H9 (cell line): ENCODE measurements around the gene NEAT1. TPM values are rescaled to one million over a fixed set of nuclear protein-coding genes. Genes with fewer than 3 reads are reported as not detected.

Experiments
- DNase-seq: peaks from one replicate; pipeline ENCODE4 v3.0.0-alpha.2; 2017
- H2AFZ ChIP-seq: one replicate; pipeline ENCODE4 v1.6.1; 2013; ENCODE audit warnings: mild to moderate bottlenecking, low read length, control low read depth, moderate library complexity
- H2AK5ac ChIP-seq: 2 replicates; pipeline ENCODE4 v1.6.1; 2013; ENCODE audit warnings: low read length, control low read depth, mixed read lengths; ENCODE audit not compliant: insufficient read length
- H2BK120ac ChIP-seq: one replicate; pipeline ENCODE4 v1.6.1; 2013; ENCODE audit warnings: low read depth, mild to moderate bottlenecking, low read length, control low read depth, inconsistent platforms; ENCODE audit not compliant: poor library complexity, severe bottlenecking
- H2BK12ac ChIP-seq: 2 replicates; pipeline ENCODE4 v1.6.1; 2013; ENCODE audit warnings: low read length, control low read depth, mixed read lengths, low read depth; ENCODE audit not compliant: insufficient read length
- H2BK15ac ChIP-seq: 2 replicates; pipeline ENCODE4 v1.6.1; 2013; ENCODE audit warnings: low read depth, low read length, control low read depth
- H2BK20ac ChIP-seq: one replicate; pipeline ENCODE4 v1.6.1; 2013; ENCODE audit warnings: low read depth, mild to moderate bottlenecking, low read length, control low read depth, inconsistent platforms; ENCODE audit not compliant: poor library complexity, severe bottlenecking
- H2BK5ac ChIP-seq: 2 replicates; pipeline ENCODE4 v1.6.1; 2013; ENCODE audit warnings: low read length, control low read depth, mixed read lengths; ENCODE audit not compliant: insufficient read length
- H3K14ac ChIP-seq: 2 replicates; pipeline ENCODE4 v1.6.1; 2013; ENCODE audit warnings: low read length, control low read depth; ENCODE audit not compliant: insufficient read depth
- H3K18ac ChIP-seq: 2 replicates; pipeline ENCODE4 v1.6.1; 2013; ENCODE audit warnings: low read depth, mild to moderate bottlenecking, mixed read lengths, low read length, control low read depth; ENCODE audit not compliant: insufficient read length
- H3K23ac ChIP-seq: 2 replicates; pipeline ENCODE4 v1.6.1; 2013; ENCODE audit warnings: low read length, control low read depth, mixed read lengths, low read depth; ENCODE audit not compliant: insufficient read length
- H3K23me2 ChIP-seq: 2 replicates; pipeline ENCODE4 v1.6.1; 2013; ENCODE audit warnings: low read depth, mild to moderate bottlenecking, mixed read lengths, low read length, control low read depth; ENCODE audit not compliant: insufficient read length, poor library complexity, severe bottlenecking
- H3K27ac ChIP-seq: 2 replicates; pipeline ENCODE4 v1.5.1; 2013; ENCODE audit warnings: low read length, control low read depth, mixed read lengths, low read depth; ENCODE audit not compliant: insufficient read length
- H3K27me3 ChIP-seq: 2 replicates; pipeline ENCODE4 v1.6.1; 2013; ENCODE audit warnings: low read length, control low read depth, inconsistent platforms; ENCODE audit not compliant: insufficient read depth
- H3K4ac ChIP-seq: 2 replicates; pipeline ENCODE4 v1.6.1; 2013; ENCODE audit warnings: low read depth, mild to moderate bottlenecking, control low read depth, inconsistent platforms, low read length, moderate library complexity
- H3K4me1 ChIP-seq: 2 replicates; pipeline ENCODE4 v1.6.1; 2013; ENCODE audit warnings: low read length, control low read depth, inconsistent platforms; ENCODE audit not compliant: insufficient read depth
- H3K4me2 ChIP-seq: 2 replicates; pipeline ENCODE4 v1.6.1; 2013; ENCODE audit warnings: low read length, control low read depth, mixed read lengths; ENCODE audit not compliant: insufficient read length, insufficient read depth
- H3K56ac ChIP-seq: 2 replicates; pipeline ENCODE4 v1.6.1; 2013; ENCODE audit warnings: low read depth, mild to moderate bottlenecking, mixed read lengths, low read length, control low read depth; ENCODE audit not compliant: insufficient read length
- H3K79me1 ChIP-seq: 2 replicates; pipeline ENCODE4 v1.6.1; 2013; ENCODE audit warnings: low read depth, mild to moderate bottlenecking, moderate library complexity, low read length, control low read depth, inconsistent platforms; ENCODE audit not compliant: insufficient read depth, poor library complexity, severe bottlenecking
- H3K79me2 ChIP-seq: 2 replicates; pipeline ENCODE4 v1.6.1; 2013; ENCODE audit warnings: low read length, control low read depth, inconsistent platforms; ENCODE audit not compliant: insufficient read depth
- H3K9ac ChIP-seq: 2 replicates; pipeline ENCODE4 v1.6.1; 2013; ENCODE audit warnings: low read length, control low read depth, mixed read lengths; ENCODE audit not compliant: insufficient read length; ENCODE audit errors: extremely low read depth
- H3K9me3 ChIP-seq: one replicate; pipeline ENCODE4 v1.6.1; 2013; ENCODE audit warnings: low read depth, low read length, inconsistent platforms; ENCODE audit not compliant: control insufficient read depth
- H3T11ph ChIP-seq: one replicate; pipeline ENCODE4 v1.6.1; 2013; ENCODE audit warnings: mild to moderate bottlenecking, low read length, control low read depth, inconsistent platforms
- H4K20me1 ChIP-seq: one replicate; pipeline ENCODE4 v1.6.1; 2013; ENCODE audit not compliant: control insufficient read depth, insufficient read length, insufficient read depth
- H4K5ac ChIP-seq: 2 replicates; pipeline ENCODE4 v1.6.1; 2013; ENCODE audit warnings: low read depth, mild to moderate bottlenecking, mixed read lengths, low read length, control low read depth; ENCODE audit not compliant: insufficient read length
- H4K8ac ChIP-seq: replicated peaks from 2 replicates; pipeline ENCODE4 v1.6.1; 2013; ENCODE audit warnings: low read length, control low read depth, mixed read lengths, low read depth; ENCODE audit not compliant: insufficient read length
- H4K91ac ChIP-seq: 2 replicates; pipeline ENCODE4 v1.6.1; 2013; ENCODE audit warnings: low read depth, mild to moderate bottlenecking, moderate library complexity, mixed read lengths, low read length, control low read depth; ENCODE audit not compliant: insufficient read length
- H3K27ac Mint-ChIP-seq, 3 experiments: 2 replicates in 2 of 3; 3 replicates in 1 of 3; pipeline ENCODE4 v1.8.0; 2020 to 2021; ENCODE audit warnings: mixed read lengths in 3 of 3, mild to moderate bottlenecking in 1 of 3, moderate library complexity in 1 of 3
- H3K27me3 Mint-ChIP-seq: 2 replicates; pipeline ENCODE4 v1.8.0; 2021; ENCODE audit warnings: low read depth, mild to moderate bottlenecking, moderate library complexity, mixed read lengths
- H3K36me3 Mint-ChIP-seq, 3 experiments: 2 replicates in 2 of 3; 3 replicates in 1 of 3; pipeline ENCODE4 v1.8.0; 2020 to 2021; ENCODE audit warnings: low read depth in 3 of 3, mixed read lengths in 3 of 3; ENCODE audit not compliant: insufficient read depth in 1 of 3
- H3K4me1 Mint-ChIP-seq, 2 experiments: 2 replicates each; pipeline ENCODE4 v1.8.0; 2020; ENCODE audit warnings: mixed read lengths in 2 of 2
- H3K4me3 Mint-ChIP-seq, 2 experiments: 2 replicates in 1 of 2; 3 replicates in 1 of 2; pipeline ENCODE4 v1.8.0; 2020 to 2021; ENCODE audit warnings: mild to moderate bottlenecking in 2 of 2, mixed read lengths in 2 of 2, moderate library complexity in 1 of 2
- H3K9me3 Mint-ChIP-seq, 2 experiments: 2 replicates in 1 of 2; 3 replicates in 1 of 2; pipeline ENCODE4 v1.8.0; 2020; ENCODE audit warnings: mild to moderate bottlenecking in 2 of 2, mixed read lengths in 2 of 2, moderate library complexity in 1 of 2
- WGBS: extraction: QIAGEN DNeasy Blood & Tissue Kit; methylation state at CpG from one replicate; pipeline ENCODE4 v1.1.7; 2013; ENCODE audit warnings: missing lambda C conversion rate, low lambda C conversion rate, mixed read lengths; ENCODE audit not compliant: insufficient read length; ENCODE audit errors: extremely low coverage; 5-methylcytosine and 5-hydroxymethylcytosine counted together
- total RNA-seq: library from RNA; stranded (reverse); gene quantifications from 2 replicates; pipeline ENCODE4 v1.2.1, GENCODE V29; 2021
- TF ChIP-seq, protein P1 (sequence below): fragments of 200-600 bp; sonication (generic); conservative IDR thresholded peaks from 3 replicates; pipeline ENCODE4 v1.8.0; 2021; ENCODE audit warnings: antibody characterized with exemption, mild to moderate bottlenecking

Gene NEAT1
- total RNA-seq, 1 experiment from 2014 or later = 12.7 TPM

DNA sequence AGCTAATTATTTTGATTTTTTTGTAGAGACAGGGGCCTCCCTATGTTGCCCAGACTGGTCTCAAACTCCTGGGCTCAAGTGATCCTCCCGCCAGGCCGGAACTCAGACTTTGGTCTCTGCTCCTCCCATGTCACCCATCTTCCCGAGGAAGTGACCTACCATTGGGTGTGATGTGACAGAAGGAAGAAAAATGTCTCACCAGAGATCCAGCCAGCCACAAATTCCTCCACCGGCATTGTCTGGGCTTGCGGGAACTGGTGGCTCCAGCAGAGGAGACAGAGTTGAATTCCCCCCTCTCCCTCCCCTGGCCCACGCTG is 40.9 kb upstream of the NEAT1 start:
- DNase-seq = no peak
- Mint-ChIP-seq H3K4me1 (peaks cover 17 to 18% of the 10 kb centered on the region in 2 experiments), H3K27ac (no peak overlapping the region; a peak in 1 of 7 replicates), H3K36me3 (no peaks in the 10 kb centered on the region), H3K4me3 (no peak overlapping the region), H3K27me3 (peaks cover 4% of the 10 kb centered on the region), H3K9me3 (no peaks in the 10 kb centered on the region)
- no peak overlapping the region for H2BK5ac ChIP-seq
- H3K23me2 ChIP-seq = no peaks in the 10 kb centered on the region
- no peaks in the 10 kb centered on the region for H3K79me1 ChIP-seq
- H2AK5ac ChIP-seq = no peak overlapping the region
- H3K9me3 ChIP-seq = no peaks in the 10 kb centered on the region
- H3T11ph ChIP-seq = no peak overlapping the region
- TF ChIP-seq, protein P1, sequence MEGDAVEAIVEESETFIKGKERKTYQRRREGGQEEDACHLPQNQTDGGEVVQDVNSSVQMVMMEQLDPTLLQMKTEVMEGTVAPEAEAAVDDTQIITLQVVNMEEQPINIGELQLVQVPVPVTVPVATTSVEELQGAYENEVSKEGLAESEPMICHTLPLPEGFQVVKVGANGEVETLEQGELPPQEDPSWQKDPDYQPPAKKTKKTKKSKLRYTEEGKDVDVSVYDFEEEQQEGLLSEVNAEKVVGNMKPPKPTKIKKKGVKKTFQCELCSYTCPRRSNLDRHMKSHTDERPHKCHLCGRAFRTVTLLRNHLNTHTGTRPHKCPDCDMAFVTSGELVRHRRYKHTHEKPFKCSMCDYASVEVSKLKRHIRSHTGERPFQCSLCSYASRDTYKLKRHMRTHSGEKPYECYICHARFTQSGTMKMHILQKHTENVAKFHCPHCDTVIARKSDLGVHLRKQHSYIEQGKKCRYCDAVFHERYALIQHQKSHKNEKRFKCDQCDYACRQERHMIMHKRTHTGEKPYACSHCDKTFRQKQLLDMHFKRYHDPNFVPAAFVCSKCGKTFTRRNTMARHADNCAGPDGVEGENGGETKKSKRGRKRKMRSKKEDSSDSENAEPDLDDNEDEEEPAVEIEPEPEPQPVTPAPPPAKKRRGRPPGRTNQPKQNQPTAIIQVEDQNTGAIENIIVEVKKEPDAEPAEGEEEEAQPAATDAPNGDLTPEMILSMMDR = no peak
- H2BK15ac ChIP-seq = no peak overlapping the region
- H3K23ac ChIP-seq = no peak overlapping the region
- no CpG with 5 or more reads among the region's 6 CpGs for WGBS
- H3K4me1 ChIP-seq = 0 out of 2 replicates have a peak, but pooled peaks cover 2% of the 10 kb centered on the region
- no peak overlapping the region for H3K4ac ChIP-seq
- H2AFZ ChIP-seq = no peak overlapping the region
- H3K27me3 ChIP-seq = no peaks in the 10 kb centered on the region
- H4K91ac ChIP-seq = no peak overlapping the region
- H3K79me2 ChIP-seq = no peaks in the 10 kb centered on the region
- H2BK120ac ChIP-seq = no peak overlapping the region
- no peak overlapping the region for H4K5ac ChIP-seq
- no peak overlapping the region for H3K27ac ChIP-seq
- H4K20me1 ChIP-seq = no peaks in the 10 kb centered on the region
- H3K4me2 ChIP-seq = no peak overlapping the region
- no peak overlapping the region; the same call in 1 of the 2 replicates for H3K14ac ChIP-seq
- peak overlapping the region; percentile 35 for H3K18ac ChIP-seq
- no peak overlapping the region for H2BK12ac ChIP-seq
- no peak overlapping the region for H3K9ac ChIP-seq
- H3K56ac ChIP-seq = no peak overlapping the region
- no peak overlapping the region for H4K8ac ChIP-seq
- H2BK20ac ChIP-seq = no peak overlapping the region
